ENCODE data around the gene OPN4.

OPN4 gene

GRCh38 chr10:86670876-86671275 is 16.5 kb downstream of the OPN4 start:
- DNase-seq (ENCODE audit: low read depth), result no peak
- H3K4me3 ChIP-seq (ENCODE audit: control insufficient read depth, low read depth, low read length), result no peak overlapping the region
- no peak for TF ChIP-seq CTCF (IDR thresholded peaks at IDR 0.05; ENCODE audit: control insufficient read depth, insufficient read depth, low read depth, low read length, missing control alignments)

DNA sequence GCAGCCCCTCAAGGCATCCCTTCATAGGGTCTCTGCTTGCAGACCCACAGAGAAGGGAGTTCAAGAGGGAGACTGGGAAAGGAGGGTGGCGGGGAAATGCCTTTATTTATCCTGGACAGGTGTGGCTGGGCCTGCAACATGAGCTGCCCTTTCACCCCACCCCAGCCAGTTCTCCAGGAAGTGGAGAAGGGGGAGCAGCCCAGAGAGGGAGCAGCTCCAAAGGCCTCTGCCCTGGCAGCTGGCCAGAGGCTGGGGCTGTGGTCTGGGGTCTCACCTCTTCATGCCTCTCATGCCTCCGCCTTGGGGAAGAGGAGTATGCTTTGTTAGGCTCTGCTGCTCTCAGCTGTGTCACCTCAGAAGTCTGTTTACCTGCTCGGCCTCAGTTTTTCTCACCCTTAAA is 17.1 kb downstream of the OPN4 start:
- no peak for DNase-seq (ENCODE audit: low read depth)
- no peak for TF ChIP-seq CTCF (IDR thresholded peaks at IDR 0.05; ENCODE audit: control insufficient read depth, insufficient read depth, low read depth, low read length, missing control alignments)
- no peak overlapping the region for H3K4me3 ChIP-seq (ENCODE audit: control insufficient read depth, low read depth, low read length)

DNA sequence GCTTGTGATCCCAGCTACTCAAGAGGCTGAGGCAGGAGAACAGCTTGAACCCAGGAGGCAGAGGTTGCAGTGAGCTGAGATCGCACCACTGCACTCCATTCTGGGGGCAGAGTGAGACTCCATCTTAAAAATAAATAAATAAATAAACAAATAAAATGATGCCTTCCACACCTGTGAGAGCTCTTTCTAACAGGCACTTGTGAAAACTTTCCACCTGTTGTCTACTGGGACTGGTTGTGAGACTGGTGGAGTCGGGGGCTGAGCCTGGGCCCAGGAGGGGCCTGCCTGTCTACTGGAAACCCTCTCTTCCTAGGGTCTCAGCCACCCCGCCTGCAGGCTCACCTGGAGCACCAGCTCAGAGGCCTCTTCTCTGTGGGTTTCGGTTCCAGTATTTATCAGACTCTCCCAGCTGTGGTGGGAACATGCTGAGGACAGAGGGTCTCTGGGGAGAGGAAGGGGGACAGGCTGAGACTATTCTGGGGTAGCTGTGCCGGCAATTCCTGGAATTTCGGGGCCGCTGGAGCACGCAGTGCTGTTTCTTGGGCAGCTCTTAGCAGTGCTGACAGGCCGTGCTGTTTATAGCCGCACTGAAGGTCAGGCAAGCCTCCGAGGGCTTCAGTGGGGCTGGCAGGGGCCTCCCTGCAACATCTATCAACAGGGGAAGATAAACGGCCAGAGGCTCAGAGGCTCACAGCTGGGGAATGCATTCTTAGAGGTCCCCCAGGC is 17.8 kb downstream of the OPN4 start:
- no peak overlapping the region for H3K4me3 ChIP-seq (ENCODE audit: control insufficient read depth, low read depth, low read length)
- DNase-seq (ENCODE audit: low read depth), result no peak
- TF ChIP-seq CTCF (IDR thresholded peaks at IDR 0.05; ENCODE audit: control insufficient read depth, insufficient read depth, low read depth, low read length, missing control alignments), result no peak

DNA sequence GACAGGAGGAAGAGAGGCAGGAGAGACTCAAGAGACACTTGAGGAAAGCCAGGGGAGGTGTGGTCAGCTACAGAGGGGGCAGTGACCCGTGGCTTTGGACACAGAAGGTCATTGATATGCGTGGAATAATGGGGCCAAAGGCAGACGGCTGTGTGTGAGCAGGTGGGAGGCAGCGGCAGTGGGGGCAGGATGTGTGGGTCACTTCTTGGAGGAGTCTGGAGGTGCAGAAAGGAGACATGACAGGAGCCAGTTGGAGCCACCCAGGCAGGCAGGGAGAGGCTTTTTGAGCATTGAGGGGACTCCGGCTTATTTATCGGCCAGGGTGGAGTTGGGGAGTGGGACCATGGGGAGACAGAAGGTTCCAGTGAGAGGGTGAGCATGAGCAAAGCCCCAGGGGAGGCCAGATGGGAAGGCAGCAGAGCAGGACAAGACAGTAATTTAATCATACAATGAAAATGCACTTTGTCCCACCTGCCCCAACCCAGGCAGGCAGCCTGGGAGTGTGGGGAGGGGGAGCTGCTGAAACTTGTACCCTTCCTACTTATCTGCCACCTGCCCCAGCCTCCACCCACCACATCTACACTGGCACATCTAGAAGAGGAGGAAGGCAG is 19.0 kb downstream of the OPN4 start:
- H3K4me3 ChIP-seq (ENCODE audit: control insufficient read depth, low read depth, low read length), result no peak overlapping the region
- no peak for TF ChIP-seq CTCF (IDR thresholded peaks at IDR 0.05; ENCODE audit: control insufficient read depth, insufficient read depth, low read depth, low read length, missing control alignments)
- no peak for DNase-seq (ENCODE audit: low read depth)

GRCh38 chr10:86673827-86674581 is 19.7 kb downstream of the OPN4 start:
- no peak for DNase-seq (ENCODE audit: low read depth)
- no peak overlapping the region for H3K4me3 ChIP-seq (ENCODE audit: control insufficient read depth, low read depth, low read length)
- TF ChIP-seq CTCF (IDR thresholded peaks at IDR 0.05; ENCODE audit: control insufficient read depth, insufficient read depth, low read depth, low read length, missing control alignments), result no peak

GRCh38 chr10:86674912-86675311 is 20.6 kb downstream of the OPN4 start:
- no peak for TF ChIP-seq CTCF (IDR thresholded peaks at IDR 0.05; ENCODE audit: control insufficient read depth, insufficient read depth, low read depth, low read length, missing control alignments)
- no peak for DNase-seq (ENCODE audit: low read depth)
- no peak overlapping the region for H3K4me3 ChIP-seq (ENCODE audit: control insufficient read depth, low read depth, low read length)

Data from AG09309 (cell line).